Right forelimb (tissue), 1 donor: Measurements from ENCODE around the gene ASB11.
"Not testable (repeated sequence)": the region's sequence is repeated elsewhere in the genome, so short reads cannot be mapped to it uniquely, and the experiment has no call there.

Experiments used
- DNase-seq: peaks from one replicate; pipeline ENCODE4 v3.0.0-alpha.2; 2018

Gene ASB11

DNA sequence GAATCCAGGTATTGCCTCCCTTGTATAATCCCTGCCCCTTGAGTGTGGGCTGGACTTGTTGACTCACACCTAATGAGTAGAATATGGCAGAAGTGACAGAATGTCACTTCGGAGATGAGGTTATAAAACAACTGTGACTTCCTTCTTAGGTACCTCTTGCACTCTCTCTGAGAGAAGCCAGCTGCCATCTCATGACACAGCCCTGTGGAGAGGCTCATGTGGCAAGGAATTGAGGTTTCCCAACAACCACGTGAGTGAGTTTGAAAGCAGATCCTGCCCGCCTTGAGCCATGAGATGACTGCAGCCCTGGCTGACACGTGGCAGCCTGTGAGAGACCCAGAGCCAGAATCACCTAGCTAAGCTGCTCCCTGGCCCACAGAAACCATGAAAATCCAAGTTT lies 13.5 kb downstream of the ASB11 start:
- DNase-seq, result no peak

DNA sequence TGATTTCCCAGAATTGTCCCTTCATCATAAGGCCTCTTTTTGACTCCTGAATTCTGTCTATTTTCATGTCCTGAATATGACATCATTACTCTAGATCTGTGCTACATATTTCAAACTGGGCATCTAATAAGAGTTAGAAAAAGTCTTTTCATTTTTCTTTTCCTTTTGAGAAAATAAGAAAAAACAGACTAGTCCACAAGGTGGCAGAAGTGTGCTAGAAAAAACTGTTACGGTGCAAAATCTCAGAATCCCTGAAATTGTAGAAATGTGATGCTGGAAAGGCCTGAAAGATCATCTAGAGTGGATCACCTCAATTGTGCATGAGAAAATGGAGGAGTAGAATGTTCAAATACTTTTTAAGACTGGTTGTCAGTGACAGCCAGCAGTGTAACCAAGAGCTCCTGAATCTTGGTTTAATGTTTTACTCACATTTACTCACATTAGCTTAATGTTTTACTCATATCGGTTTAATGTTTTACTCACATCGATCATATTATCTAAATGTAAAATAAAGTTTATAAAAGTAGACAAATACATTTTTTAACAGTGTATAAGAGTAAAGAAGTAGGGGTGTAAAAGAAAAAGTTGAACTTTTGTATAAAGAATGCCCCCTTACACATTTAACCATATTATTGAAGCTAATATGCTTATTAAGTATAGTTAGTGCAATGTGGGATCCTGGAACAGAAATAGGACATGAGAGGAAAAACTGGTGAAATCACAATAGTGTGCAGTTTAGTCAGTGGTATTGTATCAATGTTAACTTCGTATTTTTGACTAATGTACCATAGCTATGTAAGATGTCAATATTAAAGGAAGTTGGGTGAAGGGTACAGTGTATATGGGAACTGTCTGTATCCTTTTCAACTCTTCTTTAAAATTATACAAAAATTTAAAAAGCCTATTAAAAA lies 15.2 kb downstream of the ASB11 start:
- no peak for DNase-seq

DNA sequence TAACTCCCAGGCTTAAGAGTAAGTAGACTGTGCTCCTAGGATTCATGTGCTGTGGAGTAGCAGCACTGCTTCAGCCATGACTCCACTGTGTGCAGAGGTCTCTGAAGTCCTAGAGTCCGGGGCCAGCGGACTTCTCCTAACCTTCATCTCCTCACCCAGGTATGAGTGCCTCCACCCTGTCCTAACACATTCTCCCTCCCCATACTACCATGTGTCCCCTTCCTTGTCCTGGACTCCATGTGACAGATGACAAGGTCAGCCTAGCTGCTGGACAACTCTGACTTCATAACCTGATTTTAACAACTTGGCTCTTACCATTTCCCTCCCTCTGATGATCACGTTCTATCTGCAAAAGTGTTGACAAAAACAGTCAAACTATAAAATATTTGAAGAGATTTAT lies 16.7 kb downstream of the ASB11 start:
- no peak for DNase-seq

DNA sequence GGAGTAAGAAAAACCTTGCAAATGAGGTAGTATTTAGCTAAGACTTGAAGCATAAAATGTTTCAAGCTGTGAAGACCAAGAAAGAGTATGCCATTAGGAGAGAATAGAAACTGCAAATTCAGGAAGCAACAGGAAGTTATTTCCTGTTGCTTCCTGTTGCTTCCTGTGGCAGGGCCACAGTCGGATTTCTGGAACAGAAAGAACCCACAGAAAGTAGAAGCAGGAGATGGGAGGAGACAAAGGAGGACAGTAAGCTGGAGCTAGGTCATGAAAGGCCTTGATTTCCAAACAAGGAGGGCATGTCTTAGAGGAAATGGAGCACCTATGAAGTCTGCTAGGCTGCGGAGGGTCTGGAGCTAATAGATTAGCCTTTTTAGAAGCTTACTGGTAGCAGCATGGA lies 17.2 kb downstream of the ASB11 start:
- no peak for DNase-seq

DNA sequence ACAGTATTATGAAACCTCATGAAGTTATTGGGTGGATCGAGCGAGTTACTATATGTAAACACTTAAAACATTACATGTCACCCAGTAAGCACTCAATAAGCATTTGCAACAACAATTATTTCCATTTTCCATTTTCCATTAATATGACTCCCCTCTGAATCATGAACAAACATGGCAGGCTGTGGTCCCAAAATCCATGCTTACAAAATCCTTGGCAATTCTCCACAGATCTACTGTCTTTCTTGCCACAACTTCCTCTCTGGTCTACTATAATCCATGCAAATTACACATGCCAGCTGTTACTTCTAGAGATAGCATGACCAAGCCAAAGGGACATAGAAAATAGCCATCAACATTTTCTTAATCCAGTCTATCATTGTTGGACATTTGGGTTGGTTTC lies 22.0 kb downstream of the ASB11 start:
- DNase-seq, result no peak

DNA sequence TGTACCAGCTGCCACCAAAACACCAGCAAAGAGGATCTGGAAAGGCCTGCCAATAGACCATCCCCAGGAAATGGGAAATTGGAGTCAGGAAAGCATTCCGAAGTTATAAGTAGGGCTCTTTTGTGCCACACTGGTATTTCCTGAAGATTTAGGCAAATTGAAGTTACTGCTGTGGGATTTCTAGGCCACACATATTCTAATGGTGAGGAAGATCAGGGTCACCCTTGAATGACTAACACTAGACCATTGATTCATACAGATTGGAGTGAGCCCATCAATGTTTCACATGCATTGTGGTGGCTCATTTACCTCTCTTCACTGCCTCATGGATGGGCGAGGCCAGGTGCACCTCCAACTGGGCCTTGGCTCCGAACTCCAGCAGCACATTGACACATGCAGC lies 22.6 kb downstream of the ASB11 start:
- no peak for DNase-seq

DNA sequence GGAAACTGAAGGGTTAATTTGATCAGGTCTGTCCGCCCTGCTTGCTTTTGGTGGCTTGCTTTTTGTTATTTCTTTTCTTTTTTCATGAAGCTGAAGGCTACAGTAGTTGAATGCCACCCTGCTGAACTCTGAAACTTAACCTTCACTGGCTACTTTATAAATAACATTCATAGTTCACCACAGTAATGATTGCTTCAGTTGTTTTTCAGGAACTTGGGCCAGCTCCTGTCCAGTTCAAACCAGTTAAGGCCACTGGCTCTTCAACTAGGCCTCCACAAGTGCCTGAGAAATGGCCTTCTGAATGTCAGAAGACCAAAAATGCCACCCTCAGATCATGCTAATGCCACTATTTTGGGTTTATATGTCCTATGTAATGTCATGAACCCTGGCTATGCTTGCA lies 37.8 kb downstream of the ASB11 start:
- DNase-seq, result no peak

DNA sequence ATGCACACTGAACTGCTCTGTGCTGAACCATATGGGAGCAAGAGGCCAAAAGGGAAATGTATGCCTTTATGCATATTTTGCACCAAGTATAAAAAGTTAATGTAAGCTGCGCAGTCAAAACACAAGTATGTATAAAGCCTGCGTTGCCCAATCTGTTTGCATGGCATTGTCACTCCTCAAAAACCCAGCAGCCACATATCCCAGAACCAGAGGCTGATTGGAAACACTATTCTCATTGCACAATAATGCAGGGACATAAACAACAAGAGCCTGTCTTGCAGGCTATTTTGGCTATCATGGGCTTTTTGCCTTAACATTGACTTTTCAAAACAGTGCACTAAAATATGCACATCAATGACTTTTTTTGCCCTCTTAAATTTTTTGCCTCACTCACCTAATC lies 40.5 kb downstream of the ASB11 start:
- no peak for DNase-seq

DNA sequence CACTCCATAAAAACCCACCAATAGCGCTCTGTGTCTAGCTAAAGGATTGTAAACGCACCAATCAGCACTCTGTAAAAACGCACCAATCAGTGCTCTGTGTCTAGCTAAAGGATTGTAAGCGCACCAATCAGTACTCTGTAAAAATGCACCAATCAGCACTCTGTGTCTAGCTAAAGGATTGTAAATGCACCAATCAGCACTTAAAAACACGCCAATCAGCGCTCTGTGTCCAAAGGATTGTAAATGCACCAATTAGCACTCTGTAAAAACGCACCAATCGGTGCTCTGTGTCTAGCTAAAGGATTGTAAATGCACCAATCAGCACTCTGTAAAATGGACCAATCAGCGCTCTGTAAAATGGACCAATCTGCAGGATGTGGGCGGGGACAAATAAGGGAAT lies 42.2 kb downstream of the ASB11 start:
- not testable (repeated sequence) for DNase-seq

DNA sequence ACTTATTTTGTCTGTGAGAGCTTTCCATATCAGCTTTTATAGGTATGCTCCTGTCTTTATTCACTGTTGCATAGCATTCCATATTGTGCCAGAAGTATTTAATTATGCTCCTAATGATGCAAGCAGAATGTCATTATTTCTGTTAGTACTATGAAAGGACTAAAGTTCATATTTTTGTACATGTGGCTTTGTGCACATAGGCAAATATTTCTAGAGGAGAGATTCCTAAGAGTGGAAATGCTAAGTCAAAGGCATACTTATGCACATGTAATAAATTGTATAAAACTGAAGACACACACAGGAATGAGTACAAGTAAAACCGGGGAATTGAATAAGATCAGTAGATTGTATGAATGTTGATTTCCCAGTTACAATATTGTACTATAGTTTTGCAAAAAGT lies 43.7 kb downstream of the ASB11 start:
- DNase-seq, result no peak

DNA sequence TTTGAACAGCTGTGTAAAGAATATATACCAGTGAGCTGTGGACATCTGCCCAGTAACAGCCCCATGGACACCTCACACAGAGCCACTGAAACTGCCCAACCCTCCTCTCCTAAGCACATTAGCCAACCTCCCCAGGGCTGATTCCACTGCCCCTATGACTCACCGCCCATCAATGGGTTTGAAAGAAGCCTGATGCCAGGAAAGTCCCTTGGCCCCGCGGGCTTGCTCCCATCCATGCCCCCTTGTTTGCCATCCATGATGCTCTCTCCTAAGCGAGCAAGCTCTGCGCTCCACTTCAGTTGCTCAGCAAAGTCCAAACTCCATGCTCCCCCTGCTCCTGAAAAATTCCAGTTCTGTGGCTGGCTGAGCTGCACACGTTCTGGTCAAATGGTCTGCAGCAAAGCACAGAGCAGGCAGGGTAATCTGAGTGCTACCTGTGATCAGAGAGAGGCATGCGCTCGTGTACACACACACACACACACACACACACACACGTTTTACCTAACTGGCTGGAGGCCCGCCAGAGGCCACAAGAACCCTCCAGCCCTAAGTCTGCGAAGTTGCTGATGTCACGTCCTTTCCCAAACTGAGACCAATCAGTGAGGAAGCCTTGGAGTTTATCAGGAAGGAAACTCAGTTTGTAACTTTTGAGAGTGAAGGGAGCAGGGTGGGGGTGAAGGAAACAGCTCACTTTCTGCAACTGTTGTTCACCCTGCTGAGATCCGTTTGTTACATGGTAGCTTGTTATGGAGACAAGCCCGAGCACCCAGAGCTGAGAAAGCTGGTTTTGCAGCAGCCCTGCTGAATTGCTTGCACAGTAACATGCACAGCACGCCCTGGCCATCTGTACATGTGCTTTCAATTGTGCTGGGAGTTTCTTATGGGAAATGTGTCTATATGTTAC lies 45.6 kb downstream of the ASB11 start, which contains the start of gene ASB9:
Gene ASB9, minus strand, starts transcription at position 466 of the 904 bp plus-strand sequence. Its CDS starts 209 bp downstream, at position 257.
- peak; percentile 51 for DNase-seq

DNA sequence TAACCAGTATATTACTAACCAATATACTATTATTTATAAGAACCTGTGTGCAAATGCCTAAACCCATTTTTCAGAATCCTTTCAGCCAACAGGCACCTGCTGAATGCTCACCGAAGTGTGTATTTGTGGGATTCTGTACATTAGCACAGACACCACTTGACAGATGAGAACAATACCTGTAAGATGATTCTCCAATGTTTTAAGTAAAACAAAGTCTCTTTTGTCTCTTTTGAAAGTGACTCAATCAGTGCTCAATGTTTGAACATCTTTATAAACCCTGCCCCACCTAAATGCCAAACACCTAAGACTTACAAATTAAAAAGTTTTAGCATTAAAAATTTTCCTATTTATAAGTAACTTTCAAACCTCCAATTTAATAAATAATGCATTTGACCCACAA lies 46.3 kb downstream of the ASB11 start:
- DNase-seq, result no peak

DNA sequence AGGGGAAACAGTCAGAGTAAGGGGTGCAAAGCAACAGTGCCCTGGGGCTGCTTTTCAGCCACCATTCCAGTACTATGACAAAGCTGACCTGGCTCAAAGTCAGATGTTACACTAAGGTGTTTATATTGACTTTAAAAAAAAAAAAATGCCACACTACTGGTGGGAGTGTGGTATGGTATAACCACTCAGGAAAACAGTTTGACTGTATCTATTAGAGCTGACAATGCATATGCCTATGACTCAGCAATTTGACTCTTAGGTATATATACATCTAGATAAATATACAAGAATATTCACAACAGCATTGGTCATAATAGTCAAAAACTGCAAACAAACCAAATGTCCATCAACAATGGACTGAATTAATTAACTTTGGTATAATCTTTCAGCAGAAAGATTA lies 60.6 kb downstream of the ASB11 start:
- no peak for DNase-seq

DNA sequence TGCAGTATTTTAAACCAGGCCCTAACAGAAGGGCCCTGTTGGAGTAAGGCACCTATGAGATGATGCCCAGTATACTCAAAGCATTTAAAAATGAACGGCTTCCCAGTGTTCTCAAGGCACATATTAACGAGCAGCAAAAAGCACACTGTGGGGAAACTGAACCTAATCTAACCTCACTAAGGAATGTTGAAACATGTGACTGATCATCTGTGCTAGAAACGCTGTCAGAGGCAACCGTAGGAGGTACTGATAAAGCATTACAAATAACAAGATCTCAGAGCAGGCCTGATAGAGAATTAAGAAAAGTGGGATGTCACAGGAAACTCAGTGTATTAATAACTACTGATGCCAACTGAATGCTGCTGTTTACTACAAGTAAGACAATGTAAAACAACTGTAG lies 69.5 kb downstream of the ASB11 start:
- DNase-seq, result no peak

DNA sequence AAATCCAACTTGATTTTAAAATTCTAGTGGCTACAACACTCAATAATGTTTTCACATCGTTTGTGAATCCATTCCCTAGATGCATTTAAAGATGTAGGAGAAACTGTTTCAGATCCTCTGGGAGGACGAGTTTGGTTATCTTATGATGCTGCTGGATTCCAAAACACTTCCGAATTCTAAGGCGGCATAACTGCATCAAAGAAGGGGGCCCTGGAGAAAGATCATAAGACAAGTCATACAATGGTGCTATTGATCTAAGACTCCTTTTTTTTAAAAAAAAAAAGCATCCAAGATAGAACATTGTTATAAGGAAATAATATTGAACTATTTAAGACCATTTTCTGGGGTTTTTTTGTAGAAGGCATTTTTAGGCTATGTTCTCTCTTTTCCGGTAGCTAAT lies 71.0 kb downstream of the ASB11 start:
- DNase-seq, result no peak

DNA sequence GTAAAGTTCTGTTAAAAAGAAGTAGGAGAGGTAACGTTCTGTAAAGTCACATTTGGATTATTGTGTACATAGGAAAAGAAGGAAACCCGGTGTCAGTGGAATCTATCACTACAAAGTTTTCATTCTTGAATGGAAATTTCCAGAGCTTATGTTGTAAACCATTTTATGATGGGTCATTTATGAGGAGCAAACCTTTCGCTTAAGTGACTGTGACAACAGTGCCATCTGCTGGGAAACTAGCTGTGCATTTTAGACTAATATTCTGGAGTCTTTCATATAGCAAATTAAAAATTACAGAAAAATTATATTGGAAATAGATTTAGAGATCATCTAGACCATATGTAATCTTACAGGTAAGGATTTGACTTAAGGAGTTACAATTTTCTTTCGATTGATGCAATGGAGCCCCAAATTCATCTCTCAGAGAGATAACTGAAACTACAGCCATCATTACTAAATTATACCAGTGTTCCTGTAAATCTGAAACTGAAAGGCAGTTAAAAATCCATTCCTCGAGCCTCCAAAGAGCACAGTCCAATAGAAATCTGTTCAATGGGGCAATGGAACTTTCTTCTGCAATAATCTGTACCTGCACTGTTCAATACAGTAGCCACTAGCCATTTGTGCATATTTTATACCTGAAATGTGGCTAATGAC lies 72.4 kb downstream of the ASB11 start:
- DNase-seq, result peak; percentile 41

DNA sequence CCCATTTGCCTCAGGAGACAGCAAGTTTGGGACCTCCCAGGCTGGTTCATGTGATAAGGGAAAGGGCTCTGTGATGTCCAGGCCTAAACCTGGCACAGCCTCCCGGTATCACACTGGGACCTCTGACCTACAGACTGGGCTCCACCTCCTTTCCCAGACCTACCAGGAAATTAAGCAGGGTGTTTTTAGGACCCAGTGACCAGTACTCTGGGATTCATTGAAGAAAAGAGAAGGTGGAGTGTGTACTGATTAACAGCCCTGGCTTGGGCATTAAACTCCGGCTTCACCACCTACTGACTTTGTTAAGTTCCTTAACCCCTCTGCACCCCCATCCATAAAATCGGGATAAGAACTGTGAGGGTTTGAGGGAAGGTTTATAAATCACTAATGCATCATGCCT lies 74.1 kb downstream of the ASB11 start:
- DNase-seq, result no peak

DNA sequence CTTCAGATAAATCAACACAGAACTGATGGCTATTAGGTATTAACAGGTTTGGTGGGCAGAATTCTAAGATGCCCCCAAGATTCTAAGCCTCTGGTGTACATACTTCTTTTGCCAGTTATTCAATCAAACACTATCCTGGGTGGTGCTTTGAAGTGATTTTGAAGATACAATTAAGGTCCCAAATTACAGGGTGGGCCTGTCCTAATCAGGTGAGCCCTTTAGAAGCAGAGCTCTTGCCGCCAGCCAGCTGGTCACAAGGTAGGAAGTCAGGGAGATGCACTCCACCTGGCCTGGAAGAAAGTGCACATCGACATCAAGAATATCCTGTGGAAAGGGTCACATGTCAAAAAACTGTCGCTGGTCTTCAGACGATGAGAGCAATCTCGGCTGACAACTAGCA lies 75.0 kb downstream of the ASB11 start:
- DNase-seq, result no peak

DNA sequence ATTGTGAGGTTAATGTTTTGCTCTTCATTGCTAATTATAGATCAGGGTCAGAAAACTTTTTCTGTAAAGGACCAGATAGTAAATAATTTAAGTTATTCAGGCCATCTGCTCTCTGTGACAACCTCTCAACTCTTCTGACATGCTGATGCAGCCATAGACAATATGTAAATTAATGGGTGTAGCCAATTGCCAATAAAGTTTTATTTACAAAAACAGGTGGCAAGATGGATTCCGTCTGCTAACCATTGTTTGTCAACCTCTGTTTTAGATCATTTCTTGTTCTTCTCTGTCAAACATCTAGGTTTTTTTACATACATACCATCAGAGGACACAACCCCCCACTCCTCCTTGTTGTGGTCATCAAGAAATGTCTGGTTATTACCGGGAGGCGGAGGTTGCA lies 79.3 kb downstream of the ASB11 start:
- DNase-seq, result no peak

DNA sequence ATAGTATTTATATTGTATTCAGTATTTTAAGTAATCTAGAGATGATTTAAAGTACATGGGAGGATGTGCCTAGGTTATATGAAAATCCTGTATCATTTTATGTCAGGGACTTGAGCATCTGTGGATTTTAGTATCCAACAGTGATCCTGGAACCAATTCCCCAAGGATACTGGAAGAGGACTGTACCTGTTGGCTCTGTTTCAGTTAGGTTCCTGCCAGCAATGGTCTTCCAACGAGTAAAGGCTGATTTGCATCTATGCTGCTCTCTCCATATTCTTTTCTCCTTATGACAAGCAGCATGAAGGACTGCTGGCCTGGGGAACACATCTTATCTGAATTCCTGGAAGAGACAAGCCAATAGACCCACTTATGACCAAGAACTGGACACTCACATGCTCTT lies 80.4 kb downstream of the ASB11 start:
- DNase-seq, result no peak

DNA sequence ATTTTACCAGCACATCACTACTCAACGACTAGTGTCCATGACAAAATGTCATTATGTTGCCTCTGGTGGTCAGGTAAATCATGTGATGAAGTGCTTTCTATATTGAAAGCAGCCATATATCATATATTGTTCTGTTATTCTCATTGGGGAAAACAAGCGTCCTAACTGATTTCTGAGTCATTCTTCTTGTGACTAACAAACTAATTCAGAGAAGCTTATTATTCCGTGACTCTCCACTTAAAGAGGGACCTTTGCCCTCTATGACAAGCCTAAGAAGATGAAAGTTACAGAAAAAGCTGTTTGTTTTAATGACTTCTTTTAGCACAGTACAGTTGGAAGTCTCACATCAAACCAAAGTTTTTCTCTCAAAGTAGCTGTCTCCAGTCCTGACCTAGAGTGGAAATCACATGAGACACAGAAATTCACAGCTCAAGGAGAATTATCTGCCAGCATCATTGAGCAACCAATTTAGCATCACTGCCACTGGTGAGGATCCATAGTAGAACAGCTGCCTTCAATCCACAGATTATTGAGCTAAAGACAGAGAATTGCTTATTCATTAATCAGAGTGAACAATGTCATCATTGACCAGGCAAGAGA lies 81.9 kb downstream of the ASB11 start:
- no peak for DNase-seq
